ENCODE results near the gene PRR16.

DNA sequence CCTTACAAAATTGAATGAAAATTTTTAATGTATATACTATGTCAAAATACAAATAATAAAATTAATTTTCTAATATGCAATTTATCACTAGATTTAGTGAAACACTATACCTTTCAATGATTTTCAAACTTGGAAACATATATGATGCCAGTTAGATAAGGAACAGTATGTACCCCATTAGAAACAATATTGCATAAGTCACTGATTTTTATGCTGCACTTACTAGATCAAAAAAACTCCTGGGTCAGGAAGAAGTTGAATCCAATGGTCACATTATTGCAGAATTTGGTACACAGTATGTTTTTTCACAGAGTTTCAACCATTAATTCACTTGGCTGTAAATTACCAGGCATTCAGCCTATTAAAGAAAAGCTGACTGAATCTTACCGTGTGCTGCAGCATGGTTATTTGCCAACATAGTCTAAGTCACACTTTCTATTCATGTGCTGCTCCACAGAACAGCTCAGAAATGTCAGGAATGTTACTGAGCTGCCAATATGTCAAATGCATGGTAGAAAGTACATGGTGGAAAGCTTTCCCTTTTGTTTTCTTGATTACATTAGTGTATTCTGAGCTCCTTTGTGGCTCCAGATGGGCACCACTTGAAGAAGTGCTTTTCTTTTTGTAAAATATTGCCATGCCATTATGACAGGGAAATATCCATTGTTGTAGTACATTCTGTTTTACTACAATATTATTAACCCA, 9.9 kb upstream of the PRR16 start:
- no peak for TF ChIP-seq CTCF (IDR thresholded peaks at IDR 0.05)
- TF ChIP-seq POLR2A (IDR thresholded peaks at IDR 0.05): no peak

All from lower leg skin (tissue), 3 donors.